T-cell (primary cell): ENCODE data around the gene CCDC127. TPM values are rescaled to one million over a fixed set of nuclear protein-coding genes. Genes with fewer than 3 reads are reported as not detected.

Experiments
- ATAC-seq, 4 experiments: fragments of 200-7000 bp in 3 of 4; fragments of 150-1000 bp in 1 of 4; cut with Tn5 transposase; replicated peaks in 1 of 4; 1 replicate in 3 of 4; 2 replicates in 1 of 4; pipeline ENCODE4 v1.10.0; 2021; ENCODE audit warnings: moderate library complexity in 3 of 4, mild to moderate bottlenecking in 2 of 4, moderate number of reproducible peaks in 1 of 4
- CTCF ChIA-PET, 2 donors: fragments of 300-600 bp; sonication (Branson Sonifier 250); formaldehyde crosslinking; loops; one replicate each; lab custom pipeline; 2022; ENCODE audit warnings: antibody characterized with exemption in 2 of 2; lab: Charles Lee
- POLR2A ChIA-PET, 2 donors: fragments of 300-600 bp; sonication (Branson Sonifier 250); formaldehyde crosslinking; loops; one replicate each; lab custom pipeline; 2022; ENCODE audit warnings: antibody characterized with exemption in 2 of 2; lab: Charles Lee
- DNase-seq, 35 experiments: peaks; one replicate each; pipeline versions ENCODE4 v3.0.0 to v3.0.0-alpha.2; 2013 to 2023
- H3K27ac ChIP-seq: one replicate; pipeline ENCODE4 v1.5.1; 2013; ENCODE audit warnings: low read length
- H3K27me3 ChIP-seq, 2 experiments: replicated peaks in 1 of 2; 1 replicate in 1 of 2; 2 replicates in 1 of 2; pipeline versions ENCODE4 v1.6.1 to v1.7.0; 2013; ENCODE audit warnings: low read length in 1 of 2, mixed read lengths in 1 of 2; ENCODE audit not compliant: control insufficient read depth in 2 of 2, insufficient read depth in 2 of 2; ENCODE audit errors: extremely low read depth in 1 of 2
- H3K36me3 ChIP-seq, 2 donors: 1 replicate in 1 of 2; 2 replicates in 1 of 2; pipeline versions ENCODE4 v1.6.1 to v1.7.0; 2013; ENCODE audit warnings: low read length in 1 of 2; ENCODE audit not compliant: control insufficient read depth in 2 of 2, insufficient read depth in 1 of 2; ENCODE audit errors: extremely low read depth in 1 of 2
- H3K4me1 ChIP-seq, 2 experiments: 1 replicate in 1 of 2; 2 replicates in 1 of 2; pipeline versions ENCODE4 v1.6.1 to v1.7.0; 2013; ENCODE audit warnings: low read length in 2 of 2, mixed read lengths in 1 of 2; ENCODE audit not compliant: insufficient read depth in 2 of 2, control insufficient read depth in 1 of 2; ENCODE audit errors: extremely low read depth in 1 of 2
- H3K4me3 ChIP-seq, 2 donors: 1 replicate in 1 of 2; 2 replicates in 1 of 2; pipeline versions ENCODE4 v1.5.1 to v1.7.0; 2013; ENCODE audit warnings: mild to moderate bottlenecking in 2 of 2, low read length in 1 of 2, moderate library complexity in 1 of 2; ENCODE audit not compliant: control insufficient read depth in 1 of 2; ENCODE audit errors: extremely low read depth in 1 of 2
- H3K9me3 ChIP-seq: 2 replicates; pipeline ENCODE4 v1.7.0; 2013
- H3K27ac Mint-ChIP-seq, 2 donors: one replicate each; pipeline ENCODE4 v1.8.0; 2020 to 2021; ENCODE audit warnings: mild to moderate bottlenecking in 2 of 2, mixed read lengths in 2 of 2
- H3K27me3 Mint-ChIP-seq, 2 donors: one replicate each; pipeline ENCODE4 v1.8.0; 2021 to 2022; ENCODE audit warnings: mixed read lengths in 2 of 2
- H3K36me3 Mint-ChIP-seq: one replicate; pipeline ENCODE4 v1.8.0; 2021; ENCODE audit warnings: mixed read lengths
- H3K4me1 Mint-ChIP-seq, 3 donors: one replicate each; pipeline ENCODE4 v1.8.0; 2020 to 2022; ENCODE audit warnings: mixed read lengths in 3 of 3, mild to moderate bottlenecking in 1 of 3
- H3K4me3 Mint-ChIP-seq, 3 donors: one replicate each; pipeline ENCODE4 v1.8.0; 2020 to 2022; ENCODE audit warnings: mild to moderate bottlenecking in 3 of 3, mixed read lengths in 3 of 3, moderate library complexity in 3 of 3
- H3K9me3 Mint-ChIP-seq, 3 donors: one replicate each; pipeline ENCODE4 v1.8.0; 2020 to 2022; ENCODE audit warnings: mixed read lengths in 3 of 3
- WGBS: methylation state at CpG from one replicate; pipeline ENCODE4 v1.1.5; 2013; ENCODE audit warnings: missing lambda C conversion rate; ENCODE audit not compliant: insufficient coverage; 5-methylcytosine and 5-hydroxymethylcytosine counted together
- total RNA-seq, 35 experiments: library from RNA in 6 of 35; stranded (reverse) in 6 of 35; fragments of 120-200 nt in 1 of 35; gene quantifications; one replicate each; pipeline versions ENCODE4 v1.2.1 to v1.2.4 and lab custom pipeline; 2013 to 2026

CCDC127 gene
- total RNA-seq, 5 donors from 2014 or later (not counting 1 experiment from before 2014, with no cell fraction given): 2.5 to 9.8 (median 6.3) TPM

- 90% methylated on average over 9 of the region's 14 CpGs for WGBS
- ATAC-seq: no peak
- POLR2A ChIA-PET: no interaction called here
Measured at GRCh38 chr5:160173-160510, 57.8 kb downstream of the CCDC127 start.

GRCh38 chr5:159448-160172 is 58.3 kb downstream of the CCDC127 start:
- CTCF ChIA-PET: no interaction called here
- no peaks in the 10 kb centered on the region for H3K9me3 ChIP-seq
- H3K27me3 Mint-ChIP-seq: peaks cover 16 to 33% of the 10 kb centered on the region in 2 donors
- DNase-seq: no peak
- H3K27ac ChIP-seq: no peak overlapping the region
- H3K4me1 Mint-ChIP-seq: no peaks in the 10 kb centered on the region
- no peak for ATAC-seq
- H3K4me1 ChIP-seq: no peaks in the 10 kb centered on the region
- H3K4me3 ChIP-seq: no peak overlapping the region
- POLR2A ChIA-PET: no interaction called here
- H3K36me3 Mint-ChIP-seq: no peaks in the 10 kb centered on the region
- no peak overlapping the region for H3K27ac Mint-ChIP-seq
- H3K36me3 ChIP-seq: no peaks in the 10 kb centered on the region
- H3K9me3 Mint-ChIP-seq: no peaks in the 10 kb centered on the region
- WGBS: 44% methylated on average over 17 of the region's 19 CpGs
- H3K27me3 ChIP-seq: peaks cover 0 to 59% of the 10 kb centered on the region in 2 experiments
- no peak overlapping the region for H3K4me3 Mint-ChIP-seq

More at GRCh38 chr5:160173-160510, 57.8 kb downstream of the CCDC127 start:
- Mint-ChIP-seq H3K4me3 (no peak overlapping the region), H3K4me1 (no peaks in the 10 kb centered on the region), H3K27ac (no peak overlapping the region), H3K27me3 (peaks cover 16 to 33% of the 10 kb centered on the region in 2 donors), H3K9me3 (no peaks in the 10 kb centered on the region), H3K36me3 (no peaks in the 10 kb centered on the region)
- Histone ChIP-seq H3K4me1 (no peaks in the 10 kb centered on the region), H3K9me3 (no peaks in the 10 kb centered on the region), H3K27ac (no peak overlapping the region), H3K4me3 (no peak overlapping the region), H3K36me3 (no peaks in the 10 kb centered on the region), H3K27me3 (peaks cover 0 to 57% of the 10 kb centered on the region in 2 experiments)
- CTCF ChIA-PET: no interaction called here
- no peak for DNase-seq

- H3K27me3 ChIP-seq: peaks cover 0 to 62% of the 10 kb centered on the region in 2 experiments
- Mint-ChIP-seq H3K9me3 (no peaks in the 10 kb centered on the region), H3K27me3 (peaks cover 16 to 35% of the 10 kb centered on the region in 2 donors), H3K4me3 (no peak overlapping the region), H3K27ac (no peak overlapping the region), H3K36me3 (no peaks in the 10 kb centered on the region), H3K4me1 (no peaks in the 10 kb centered on the region)
- H3K9me3 ChIP-seq: no peaks in the 10 kb centered on the region
- H3K4me1 ChIP-seq: no peaks in the 10 kb centered on the region
- no peaks in the 10 kb centered on the region for H3K36me3 ChIP-seq
- 60% methylated on average over 12 of the region's 17 CpGs for WGBS
- ATAC-seq: no peak
- no peak for DNase-seq
- H3K27ac ChIP-seq: no peak overlapping the region
- POLR2A ChIA-PET: no interaction called here
- CTCF ChIA-PET: no interaction called here
- no peak overlapping the region for H3K4me3 ChIP-seq
Measured at GRCh38 chr5:158807-159447, 59.0 kb downstream of the CCDC127 start.

GRCh38 chr5:157801-158200 is 60.2 kb downstream of the CCDC127 start:
- no peaks in the 10 kb centered on the region for H3K9me3 Mint-ChIP-seq
- no peak overlapping the region for H3K27ac Mint-ChIP-seq
- Histone ChIP-seq H3K27me3 (peaks cover 0 to 60% of the 10 kb centered on the region in 2 experiments), H3K4me1 (no peaks in the 10 kb centered on the region), H3K4me3 (no peak overlapping the region), H3K36me3 (no peaks in the 10 kb centered on the region), H3K9me3 (no peaks in the 10 kb centered on the region), H3K27ac (no peak overlapping the region)
- H3K36me3 Mint-ChIP-seq: no peaks in the 10 kb centered on the region
- ChIA-PET CTCF (no interaction called here), POLR2A (no interaction called here)
- no peaks in the 10 kb centered on the region for H3K4me1 Mint-ChIP-seq
- ATAC-seq (no peak), DNase-seq (no peak)
- no peak overlapping the region for H3K4me3 Mint-ChIP-seq
- 93% methylated on average over 9 of the region's 11 CpGs for WGBS
- H3K27me3 Mint-ChIP-seq: peaks cover 16 to 35% of the 10 kb centered on the region in 2 donors

GRCh38 chr5:157126-157715 is 60.7 kb downstream of the CCDC127 start:
- no peaks in the 10 kb centered on the region for H3K4me1 ChIP-seq
- Mint-ChIP-seq H3K4me1 (no peaks in the 10 kb centered on the region), H3K27me3 (peaks cover 16 to 35% of the 10 kb centered on the region in 2 donors), H3K27ac (no peak overlapping the region), H3K9me3 (no peaks in the 10 kb centered on the region), H3K36me3 (no peaks in the 10 kb centered on the region), H3K4me3 (no peak overlapping the region)
- no peak overlapping the region for H3K4me3 ChIP-seq
- CTCF ChIA-PET: no interaction called here
- DNase-seq: peak in 1 of 35 experiments; percentile 0
- peaks cover 0 to 55% of the 10 kb centered on the region in 2 experiments for H3K27me3 ChIP-seq
- POLR2A ChIA-PET: no interaction called here
- no peak overlapping the region for H3K27ac ChIP-seq
- no peaks in the 10 kb centered on the region for H3K36me3 ChIP-seq
- 75% methylated on average over 9 of the region's 12 CpGs for WGBS
- ATAC-seq: no peak
- no peaks in the 10 kb centered on the region for H3K9me3 ChIP-seq

GRCh38 chr5:156411-157072 is 61.4 kb downstream of the CCDC127 start:
- Histone ChIP-seq H3K36me3 (no peaks in the 10 kb centered on the region), H3K27me3 (peaks cover 0 to 49% of the 10 kb centered on the region in 2 experiments), H3K9me3 (no peaks in the 10 kb centered on the region), H3K4me3 (no peak overlapping the region), H3K4me1 (no peaks in the 10 kb centered on the region), H3K27ac (no peak overlapping the region)
- H3K36me3 Mint-ChIP-seq: no peaks in the 10 kb centered on the region
- H3K27me3 Mint-ChIP-seq: peaks cover 15 to 33% of the 10 kb centered on the region in 2 donors
- DNase-seq: peak in 1 of 35 experiments; percentile 22
- POLR2A ChIA-PET: no interaction called here
- no peak overlapping the region for H3K27ac Mint-ChIP-seq
- no peak overlapping the region for H3K4me3 Mint-ChIP-seq
- no peaks in the 10 kb centered on the region for H3K4me1 Mint-ChIP-seq
- H3K9me3 Mint-ChIP-seq: no peaks in the 10 kb centered on the region
- CTCF ChIA-PET: no interaction called here
- no peak for ATAC-seq
- WGBS: 90% methylated on average over 12 of the region's 17 CpGs
